Activated CD4-positive, alpha-beta T cell treated with anti-CD3 and anti-CD28 coated beads, Interleukin-2, Interleukin-6, amounts not matched to agents 100 ng/mL and 50 ng/mL, durations not matched to agents 16 hours and 8 hours (primary cell): Measurements from ENCODE around the gene BICDL2.

Experiments used
- DNase-seq: peaks from one replicate; pipeline ENCODE4 v3.0.0-alpha.2; 2020

BICDL2 gene

GRCh38 chr16:3007059-3007956 is 29.4 kb downstream of the BICDL2 start:
- no peak for DNase-seq

GRCh38 chr16:3004781-3005284 is 31.9 kb downstream of the BICDL2 start:
- no peak for DNase-seq

- DNase-seq = no peak
These were observed 32.4 kb downstream of the BICDL2 start for GRCh38 chr16:3004319-3004718.

- DNase-seq = peak; percentile 99
These were observed 33.0 kb downstream of the BICDL2 start for GRCh38 chr16:3003582-3004270.

GRCh38 chr16:3001316-3001715 is 35.4 kb downstream of the BICDL2 start:
- DNase-seq = no peak

- DNase-seq = no peak
These were observed 36.2 kb downstream of the BICDL2 start for GRCh38 chr16:3000540-3000939.

- DNase-seq = no peak
These were observed 36.8 kb downstream of the BICDL2 start for GRCh38 chr16:2999929-3000328.

- DNase-seq = no peak
These were observed 40.4 kb downstream of the BICDL2 start for GRCh38 chr16:2996298-2996697.

- no peak for DNase-seq
These were observed 44.2 kb downstream of the BICDL2 start for GRCh38 chr16:2992383-2993081.

GRCh38 chr16:2991566-2992261 is 45.0 kb downstream of the BICDL2 start:
- no peak for DNase-seq

GRCh38 chr16:2990891-2991290 is 45.9 kb downstream of the BICDL2 start:
- DNase-seq = no peak

- no peak for DNase-seq
These were observed 48.1 kb downstream of the BICDL2 start for GRCh38 chr16:2988590-2989099.

GRCh38 chr16:2987833-2988232 is 48.9 kb downstream of the BICDL2 start:
- no peak for DNase-seq

GRCh38 chr16:2987286-2987685 is 49.5 kb downstream of the BICDL2 start:
- no peak for DNase-seq

- no peak for DNase-seq
These were observed 50.0 kb downstream of the BICDL2 start for GRCh38 chr16:2986623-2987188.

GRCh38 chr16:2985893-2986355 is 50.8 kb downstream of the BICDL2 start:
- no peak for DNase-seq

GRCh38 chr16:2985462-2985861 is 51.3 kb downstream of the BICDL2 start:
- no peak for DNase-seq

GRCh38 chr16:2983706-2984136 is 53.0 kb downstream of the BICDL2 start:
- DNase-seq = peak; percentile 89

- DNase-seq = no peak
These were observed 54.3 kb downstream of the BICDL2 start for GRCh38 chr16:2982402-2982801.

GRCh38 chr16:2981899-2982250 is 54.9 kb downstream of the BICDL2 start:
- DNase-seq = no peak

GRCh38 chr16:2981177-2981898 is 55.4 kb downstream of the BICDL2 start:
- DNase-seq = no peak
